Eye (tissue), 1 donor: ENCODE data around the gene NSG2.
A peak's percentile ranks its signal among the peaks of the same experiment; 100 is the strongest.
"Not testable (repeated sequence)": the region's sequence is repeated elsewhere in the genome, so short reads cannot be mapped to it uniquely, and the experiment has no call there.

ENCODE experiments used
- DNase-seq: peaks from one replicate; pipeline ENCODE4 v3.0.0-alpha.2; 2015

NSG2 gene

GRCh38 chr5:174063082-174063756 lies 17.7 kb downstream of the NSG2 start:
- DNase-seq, result peak; percentile 55

- no peak for DNase-seq
Measured at GRCh38 chr5:174064171-174064570, 18.7 kb downstream of the NSG2 start.

GRCh38 chr5:174065528-174066197 lies 20.2 kb downstream of the NSG2 start:
- DNase-seq, result peak; percentile 33

DNA sequence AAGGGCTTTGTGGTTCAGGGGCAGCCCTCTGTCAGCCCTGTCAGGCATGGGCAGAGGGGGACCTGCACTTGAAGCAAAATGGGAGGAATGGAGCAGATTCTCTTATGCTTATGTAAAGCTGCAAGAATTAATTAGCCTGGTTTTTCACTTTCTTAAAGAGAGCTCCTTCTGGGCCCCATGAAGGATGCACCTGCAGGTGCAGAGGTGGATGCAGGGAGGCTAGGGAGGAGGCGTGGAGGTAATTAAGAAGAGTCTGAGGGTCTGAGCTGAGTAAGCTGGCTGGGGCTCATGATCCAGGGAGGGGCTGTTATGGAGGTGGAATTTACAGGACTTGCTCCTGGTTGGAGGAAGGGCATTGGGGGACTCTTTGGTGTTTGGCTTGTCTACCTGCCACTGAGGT lies 22.0 kb downstream of the NSG2 start:
- no peak for DNase-seq

DNA sequence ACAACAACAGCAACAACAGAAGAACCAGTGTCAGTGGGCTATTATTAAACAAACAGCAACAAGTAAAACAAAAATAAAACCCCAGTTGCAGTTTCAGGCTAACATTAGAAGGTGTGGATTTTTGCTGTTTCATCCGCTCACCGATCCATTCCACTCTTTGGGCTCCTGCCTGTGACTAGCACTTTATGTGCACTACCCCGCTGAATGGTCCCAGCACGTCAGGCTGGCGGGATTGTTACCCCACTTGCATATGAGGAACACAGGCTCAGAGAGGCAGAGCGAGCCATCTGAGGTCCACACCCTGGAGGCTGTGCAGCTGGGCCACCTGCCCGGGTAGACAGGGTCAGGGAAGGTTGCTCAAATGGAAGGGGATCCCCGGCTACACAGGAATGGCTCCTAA lies 26.0 kb downstream of the NSG2 start:
- DNase-seq, result no peak

- DNase-seq, result no peak
Measured at GRCh38 chr5:174073122-174073660, 27.7 kb downstream of the NSG2 start.

- no peak for DNase-seq
Measured at GRCh38 chr5:174074369-174074768, 28.9 kb downstream of the NSG2 start.

- no peak for DNase-seq
Measured at GRCh38 chr5:174078416-174078815, 32.9 kb downstream of the NSG2 start.

DNA sequence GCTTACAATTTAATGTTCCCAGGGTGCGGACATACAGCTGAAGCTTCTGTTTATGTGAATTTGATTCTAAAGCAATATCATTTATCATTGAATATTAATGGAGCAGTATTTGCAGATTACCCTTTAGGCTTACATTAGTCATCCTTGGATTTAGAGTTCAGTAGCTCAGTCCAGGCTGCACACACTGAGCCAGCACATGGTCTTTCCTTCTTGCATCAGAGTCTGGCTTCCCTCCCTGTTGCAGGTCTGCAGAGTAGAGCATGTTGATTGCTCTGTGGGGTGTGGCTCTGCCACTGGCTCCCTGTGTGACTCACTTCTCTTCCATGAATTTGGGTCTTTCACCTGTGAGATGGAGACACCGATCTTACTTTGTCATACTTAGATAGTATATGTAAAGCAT lies 36.8 kb downstream of the NSG2 start:
- no peak for DNase-seq

GRCh38 chr5:174083056-174083827 lies 37.7 kb downstream of the NSG2 start:
- DNase-seq, result peak; percentile 50

- peak; percentile 42 for DNase-seq
Measured at GRCh38 chr5:174084691-174085154, 39.2 kb downstream of the NSG2 start.

DNA sequence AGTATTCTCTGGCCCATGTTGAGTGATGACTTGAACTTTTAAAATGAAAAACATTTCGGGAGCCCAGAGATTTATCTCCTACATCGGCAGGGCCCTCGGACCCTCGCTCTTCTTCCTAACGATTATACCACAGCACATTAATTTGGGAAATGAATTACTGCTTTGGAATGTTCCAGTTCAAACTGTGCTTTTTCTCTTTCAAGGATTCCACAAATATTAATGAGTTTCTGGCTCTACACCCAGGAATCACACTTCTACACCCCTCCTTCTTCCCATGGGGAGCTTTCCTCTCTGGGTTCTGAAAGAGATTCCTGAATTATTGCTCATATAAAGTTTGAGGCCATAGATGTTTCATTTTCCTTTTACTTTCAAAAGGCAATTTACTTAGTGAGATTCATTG lies 41.2 kb downstream of the NSG2 start:
- DNase-seq, result no peak

DNA sequence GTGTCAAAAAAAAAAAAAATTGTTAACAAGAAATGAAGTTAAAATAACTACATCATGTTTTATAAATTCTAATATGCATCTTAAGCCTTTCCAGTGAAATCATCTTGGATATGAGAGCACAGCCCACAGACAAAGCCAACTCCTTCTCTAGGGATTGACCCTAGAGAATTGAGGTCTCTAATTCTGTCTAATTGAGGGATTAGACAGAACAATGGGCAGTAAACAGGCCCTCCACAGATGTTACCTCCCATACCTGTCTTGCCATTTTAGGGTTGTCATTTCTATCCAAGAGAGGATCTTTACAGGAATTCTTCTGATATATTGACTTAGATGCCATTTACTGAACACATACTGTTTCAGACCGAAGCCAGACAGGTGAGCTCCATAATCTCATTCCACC lies 42.3 kb downstream of the NSG2 start:
- no peak for DNase-seq

DNA sequence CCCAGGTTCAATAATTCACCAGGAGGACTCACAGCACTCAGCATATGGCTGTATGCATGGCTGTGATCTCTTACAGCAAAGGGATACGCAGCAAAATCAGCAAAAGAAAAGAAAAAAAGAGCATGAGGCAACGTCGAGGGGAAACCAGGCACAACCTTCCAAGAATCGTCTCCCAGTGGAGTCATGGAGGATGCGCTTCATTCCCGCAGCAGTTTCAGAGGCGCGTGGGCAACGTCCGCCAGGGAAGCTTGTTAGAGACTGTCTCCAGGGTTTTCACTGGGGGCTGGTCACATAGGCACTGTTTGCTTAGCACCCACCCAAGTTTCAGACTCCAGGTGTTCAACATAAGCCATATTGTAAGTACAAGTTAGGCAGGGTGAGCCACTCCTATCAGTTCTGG lies 44.6 kb downstream of the NSG2 start:
- DNase-seq, result no peak

- no peak for DNase-seq
Measured at GRCh38 chr5:174093123-174093522, 47.6 kb downstream of the NSG2 start.

DNA sequence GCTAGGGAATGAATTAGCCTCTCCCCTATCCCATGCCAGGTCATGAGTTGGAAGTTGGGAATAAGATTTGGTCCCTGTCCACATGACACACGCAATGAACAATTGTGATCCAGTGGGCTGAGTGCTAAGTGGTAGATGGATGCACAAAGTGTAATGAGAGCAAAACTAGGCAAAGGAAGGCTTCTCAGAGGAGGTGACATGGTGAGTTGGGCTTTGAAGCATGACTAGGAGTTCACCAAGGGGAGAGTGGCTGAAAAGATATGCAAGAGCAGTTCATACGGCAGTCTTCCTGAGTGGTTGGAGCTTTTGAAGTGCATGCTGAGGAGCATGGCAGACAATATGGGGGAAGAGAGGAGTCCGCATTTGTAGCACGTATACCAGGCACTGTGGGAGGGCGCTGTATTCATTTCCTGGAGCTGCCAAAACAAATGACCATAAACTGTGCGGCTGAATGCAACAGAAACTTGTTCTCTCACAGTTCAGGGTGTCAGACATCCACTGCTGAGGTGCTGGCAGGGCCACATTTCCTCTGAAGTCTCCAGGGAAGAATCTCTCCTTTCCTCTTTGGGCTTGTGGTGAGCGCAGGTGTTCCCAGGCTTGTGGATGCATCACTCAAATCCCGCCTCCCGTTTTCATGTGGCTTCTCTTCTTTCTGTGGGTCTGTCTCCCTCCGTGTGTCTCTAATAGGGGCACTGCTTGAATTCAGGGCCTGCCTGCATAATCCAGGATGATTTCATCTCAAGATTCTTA lies 49.5 kb downstream of the NSG2 start:
- no peak for DNase-seq

DNA sequence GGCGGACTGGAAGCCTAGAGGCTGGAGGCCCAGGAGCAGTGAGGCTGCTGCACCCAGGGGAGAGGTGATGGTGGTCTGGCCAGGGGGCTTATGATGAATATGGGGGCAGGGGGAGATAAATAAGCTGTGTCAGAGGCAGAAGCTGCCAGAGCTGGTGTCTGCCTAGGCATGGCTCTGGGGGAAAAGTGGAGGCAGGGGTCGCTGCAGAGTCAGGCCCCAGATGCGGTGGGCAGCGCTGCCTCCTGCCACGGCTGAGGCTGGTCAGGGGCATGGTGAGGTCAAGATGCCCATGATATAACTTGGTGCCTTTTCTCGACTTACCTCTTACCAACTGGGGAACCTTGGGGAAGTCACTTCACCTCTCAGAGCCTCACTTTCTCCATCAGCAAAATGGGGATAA lies 51.1 kb downstream of the NSG2 start:
- no peak for DNase-seq

DNA sequence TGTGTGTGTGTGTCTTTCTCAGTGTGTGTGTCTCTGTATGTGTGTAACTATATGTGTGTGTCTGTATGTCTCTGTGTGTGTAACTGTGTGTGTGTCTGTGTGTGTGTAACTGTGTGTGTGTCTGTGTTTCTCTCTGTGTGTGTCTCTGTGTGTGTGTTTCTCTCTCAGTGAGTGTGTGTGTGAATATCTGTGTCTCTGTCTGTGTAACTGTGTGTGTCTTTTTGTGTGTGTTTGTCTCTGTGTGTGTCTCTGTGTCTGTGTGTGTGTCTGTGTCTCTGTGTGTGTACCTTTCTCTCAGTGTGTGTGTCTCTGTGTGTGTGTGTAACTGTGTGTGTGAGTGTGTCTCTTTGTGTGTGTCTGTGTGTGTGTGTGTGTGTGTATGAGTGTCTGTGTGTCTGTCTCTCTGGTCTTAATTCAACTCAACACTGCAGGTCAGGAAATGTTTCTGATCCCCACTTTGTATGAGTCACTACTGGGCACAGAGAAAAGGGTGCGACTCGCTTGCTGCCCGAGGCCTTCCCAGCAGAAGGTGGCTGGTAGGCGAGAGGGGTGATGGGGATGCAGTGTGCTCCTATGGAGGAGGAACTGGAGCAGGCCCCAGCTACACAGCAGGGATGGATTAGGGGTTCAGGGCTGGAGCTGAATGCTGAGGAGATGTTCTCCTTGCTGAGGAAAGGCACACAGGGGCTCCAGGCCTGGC lies 52.1 kb downstream of the NSG2 start:
- DNase-seq, result no peak

DNA sequence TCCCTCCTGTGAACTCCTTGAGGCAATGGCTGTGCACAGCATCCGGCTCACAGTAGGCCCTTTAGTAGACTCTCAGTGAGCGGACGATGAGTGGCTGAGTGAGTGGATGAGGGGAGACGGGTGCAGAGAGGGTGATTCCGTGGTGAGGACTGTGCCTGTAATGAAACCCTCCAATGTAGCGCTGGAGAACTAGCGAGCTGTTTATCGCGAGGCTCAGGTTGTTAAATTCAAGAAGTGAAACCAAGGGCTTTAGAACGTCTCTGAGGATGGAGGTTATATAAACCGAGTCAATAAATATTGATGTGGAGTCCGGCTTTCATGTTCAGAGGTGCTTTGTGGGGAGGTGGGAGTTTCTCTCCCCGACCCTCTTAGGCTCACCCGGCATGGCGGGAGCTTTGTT lies 53.2 kb downstream of the NSG2 start:
- DNase-seq, result no peak

DNA sequence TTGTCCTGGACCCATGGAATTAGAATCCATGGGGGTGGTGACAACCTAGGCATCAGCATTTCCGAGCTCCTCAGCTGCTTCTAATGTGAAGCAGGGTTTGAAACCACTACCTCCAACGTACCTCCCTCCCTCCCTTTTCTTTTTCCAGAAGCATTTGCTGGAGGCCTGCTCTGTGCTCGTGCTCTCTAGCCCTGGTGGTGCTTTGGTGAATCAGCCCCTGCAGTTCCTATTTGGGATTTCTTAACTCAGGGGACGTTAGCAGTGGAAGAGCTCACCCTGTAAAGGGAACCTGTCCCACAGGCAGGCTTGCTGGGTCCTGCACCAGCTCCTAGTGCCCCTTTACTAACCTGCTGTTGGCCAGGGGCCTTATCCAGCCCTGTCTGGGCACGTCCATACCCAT lies 55.0 kb downstream of the NSG2 start:
- no peak for DNase-seq

GRCh38 chr5:174101195-174101730 lies 55.8 kb downstream of the NSG2 start:
- DNase-seq, result no peak

DNA sequence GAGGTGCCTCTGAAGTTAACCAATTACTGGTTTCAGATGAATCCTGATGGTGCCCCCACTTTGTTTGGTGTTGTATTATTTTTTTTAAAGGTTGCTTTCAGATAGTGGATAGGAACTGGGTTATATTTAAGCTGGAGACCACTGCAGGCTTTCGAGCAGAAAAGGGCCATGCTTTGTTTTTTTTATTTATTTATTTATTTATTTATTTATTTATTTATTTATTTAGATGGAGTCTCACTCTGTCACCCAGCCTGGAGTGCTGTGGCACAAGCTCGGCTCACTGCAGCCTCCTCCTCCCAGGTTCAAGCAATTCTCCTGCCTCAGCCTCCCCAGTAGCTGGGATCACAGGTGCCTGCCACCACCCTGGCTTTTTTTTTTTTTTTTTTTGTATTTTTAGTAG lies 57.1 kb downstream of the NSG2 start:
- DNase-seq, result not testable (repeated sequence)
